K562 (cell line): ENCODE measurements around the gene STYXL1. TPM values are rescaled to one million over a fixed set of nuclear protein-coding genes. Genes with fewer than 3 reads are reported as not detected.

Experiments
- ATF2 ChIP-seq: sonication (generic); formaldehyde crosslinking; IDR thresholded peaks from 2 replicates; pipeline ENCODE4 v1.8.1; 2022; ENCODE audit warnings: missing genetic modification reagents
- CBFA2T3 ChIP-seq: fragments of 450-650 bp; IDR thresholded peaks from 2 replicates; pipeline ENCODE4 v1.6.1; 2017
- DACH1 ChIP-seq: fragments of 450-650 bp; IDR thresholded peaks from 2 replicates; pipeline ENCODE4 v1.6.1; 2018; ENCODE audit not compliant: partially characterized antibody
- HBP1 ChIP-seq: fragments of 450-650 bp; formaldehyde crosslinking; IDR thresholded peaks from 2 replicates; pipeline ENCODE4 v1.4.0; 2022; ENCODE audit warnings: missing genetic modification characterization
- ILF3 ChIP-seq: fragments of 450-650 bp; IDR thresholded peaks from 2 replicates; pipeline ENCODE4 v1.6.1; 2018; ENCODE audit warnings: antibody characterized with exemption, mild to moderate bottlenecking, moderate library complexity, borderline replicate concordance
- ILK ChIP-seq: fragments of 450-650 bp; IDR thresholded peaks from 2 replicates; pipeline ENCODE4 v1.6.1; 2016; ENCODE audit warnings: missing genetic modification characterization, low read depth, mild to moderate bottlenecking, missing compliant biosample characterization, moderate library complexity, borderline replicate concordance
- KLF13 ChIP-seq: fragments of 450-650 bp; IDR thresholded peaks from 2 replicates; pipeline ENCODE4 v1.6.1; 2016; ENCODE audit warnings: missing genetic modification characterization, low read depth, mild to moderate bottlenecking, missing compliant biosample characterization, moderate library complexity, borderline replicate concordance
- MEF2D ChIP-seq: conservative IDR thresholded peaks from 2 replicates; pipeline ENCODE4 v1.6.1; 2016; ENCODE audit warnings: low read depth, missing genetic modification characterization, missing compliant biosample characterization
- NELFE ChIP-seq: IDR thresholded peaks from 2 replicates; pipeline ENCODE4 v1.6.1; 2011; ENCODE audit warnings: mild to moderate bottlenecking; ENCODE audit not compliant: insufficient read depth, insufficient read length
- NR0B1 ChIP-seq: fragments of 450-650 bp; IDR thresholded peaks from one replicate; pipeline ENCODE4 v1.6.1; 2018; ENCODE audit warnings: mild to moderate bottlenecking, moderate library complexity; ENCODE audit not compliant: partially characterized antibody
- NR2C1 ChIP-seq, 2 experiments: fragments of 450-650 bp; IDR thresholded peaks; 2 replicates each; pipeline ENCODE4 v1.6.1; 2017; ENCODE audit warnings: mild to moderate bottlenecking in 2 of 2, antibody characterized with exemption in 1 of 2, inconsistent platforms in 1 of 2, missing compliant biosample characterization in 1 of 2, missing genetic modification characterization in 1 of 2
- SMAD1 ChIP-seq: fragments of 150-350 bp; IDR thresholded peaks from 2 replicates; pipeline ENCODE4 v1.6.1; 2014; ENCODE audit warnings: low read length, low read depth; ENCODE audit not compliant: partially characterized antibody
- SMARCA5 ChIP-seq: fragments of 450-650 bp; IDR thresholded peaks from 2 replicates; pipeline ENCODE4 v1.6.1; 2016
- STAT5A ChIP-seq: IDR thresholded peaks from 2 replicates; pipeline ENCODE4 v1.6.1; 2012; ENCODE audit warnings: low read length, inconsistent platforms, borderline replicate concordance
- TAL1 ChIP-seq: fragments of 450-650 bp; IDR thresholded peaks from 2 replicates; pipeline ENCODE4 v1.6.1; 2016; ENCODE audit warnings: mild to moderate bottlenecking
- THAP7 ChIP-seq: fragments of 250-450 bp; sonication (Bioruptor Pico); IDR thresholded peaks from 2 replicates; pipeline ENCODE4 v1.5.0; 2021
- WHSC1 ChIP-seq: IDR thresholded peaks from one replicate; pipeline ENCODE4 v1.6.1; 2012; ENCODE audit warnings: low read length, control low read depth, inconsistent platforms
- ZNF12 ChIP-seq: sonication (generic); formaldehyde crosslinking; IDR thresholded peaks from 2 replicates; pipeline ENCODE4 v1.4.0; 2020; ENCODE audit warnings: mild to moderate bottlenecking, missing genetic modification reagents
- ZNF436 ChIP-seq: fragments of 250-450, 450-650 bp; sonication (Bioruptor Pico); formaldehyde crosslinking; IDR thresholded peaks from 2 replicates; pipeline ENCODE4 v1.7.0; 2020; ENCODE audit warnings: mild to moderate bottlenecking
- ZNF707 ChIP-seq: fragments of 250-450 bp; sonication (Bioruptor Pico); conservative IDR thresholded peaks from 2 replicates; pipeline ENCODE4 v1.8.0; 2022; ENCODE audit warnings: inconsistent platforms, mild to moderate bottlenecking, moderate library complexity
- polyA plus RNA-seq, 8 experiments: library from polyadenylated mRNA; depleted of rRNA in 4 of 8; stranded (reverse) in 5 of 8; unstranded in 3 of 8; fragments of >200 nt; fragmentation: Nextera tagmentation in 2 of 8; fragmentation: Illumina TruSeq in 1 of 8; extraction: Ambion mirVana in 2 of 8; extraction: Trizol in 1 of 8; gene quantifications; 2 replicates each; pipeline versions ENCODE4 v1.2.1 to v1.2.3, GENCODE V29; 2011 to 2014; ENCODE audit warnings: inconsistent platforms in 1 of 8, missing spikeins in 1 of 8
- total RNA-seq, 7 experiments: library from RNA; depleted of rRNA in 6 of 7; stranded (reverse); fragments of >200 nt in 6 of 7; fragmentation: Illumina TruSeq in 2 of 7; extraction: Trizol in 2 of 7; gene quantifications; 2 replicates each; pipeline versions ENCODE4 v1.2.1 to v1.2.3, GENCODE V29; 2011 to 2021; ENCODE audit warnings: low replicate concordance in 1 of 7
- TF ChIP-seq, protein P1 (sequence below): fragments of 450-650 bp; IDR thresholded peaks from 2 replicates; pipeline ENCODE4 v1.6.1; 2018; ENCODE audit warnings: mild to moderate bottlenecking, low read depth; ENCODE audit not compliant: partially characterized antibody

STYXL1 gene
- total and polyA plus RNA-seq, 9 of the 15 experiments (the other 6 are each of a cell fraction or from before 2014, with no cell fraction given): 36.5 to 97.2 (median 49.9) TPM

- TF ChIP-seq DACH1 (no peak), SMAD1 (peak; percentile 83), HBP1 (CRISPR knock-in tag) (peak; percentile 87), CBFA2T3 (no peak), THAP7 (CRISPR knock-in tag) (no peak), NR2C1 (IDR thresholded peaks at IDR 0.05) (peak; percentile 79), NR2C1 (tag; IDR thresholded peaks at IDR 0.05) (peak; percentile 77), MEF2D (tag) (no peak), ZNF436 (CRISPR knock-in tag) (no peak), ZNF12 (CRISPR knock-in tag) (no peak; the same call in 1 of the 2 replicates), ZNF707 (no peak), WHSC1 (no peak), STAT5A (no peak), NR0B1 (no peak), SMARCA5 (no peak), ATF2 (CRISPR knock-in tag) (no peak), ILF3 (no peak), NELFE (no peak), TAL1 (no peak), ILK (tag) (no peak), KLF13 (tag) (no peak)
- TF ChIP-seq, protein P1, sequence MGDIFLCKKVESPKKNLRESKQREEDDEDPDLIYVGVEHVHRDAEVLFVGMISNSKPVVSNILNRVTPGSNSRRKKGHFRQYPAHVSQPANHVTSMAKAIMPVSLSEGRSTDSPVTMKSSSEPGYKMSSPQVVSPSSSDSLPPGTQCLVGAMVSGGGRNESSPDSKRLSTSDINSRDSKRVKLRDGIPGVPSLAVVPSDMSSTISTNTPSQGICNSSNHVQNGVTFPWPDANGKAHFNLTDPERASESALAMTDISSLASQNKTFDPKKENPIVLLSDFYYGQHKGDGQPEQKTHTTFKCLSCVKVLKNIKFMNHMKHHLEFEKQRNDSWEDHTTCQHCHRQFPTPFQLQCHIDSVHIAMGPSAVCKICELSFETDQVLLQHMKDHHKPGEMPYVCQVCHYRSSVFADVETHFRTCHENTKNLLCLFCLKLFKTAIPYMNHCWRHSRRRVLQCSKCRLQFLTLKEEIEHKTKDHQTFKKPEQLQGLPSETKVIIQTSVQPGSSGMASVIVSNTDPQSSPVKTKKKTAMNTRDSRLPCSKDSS: no peak
Observed at GRCh38 chr7:76047811-76048667, at the start of gene STYXL1, which contains the start of gene MDH2 (continued).
